ENCODE data around the gene SHE.

The SHE gene

GRCh38 chr1:154468535-154469250 lies 33.5 kb downstream of the SHE start:
- Histone ChIP-seq H3K4me1 (ENCODE audit: control insufficient read depth in 1 of 2, insufficient read depth in 2 of 2, low read length in 2 of 2) (peaks cover 5 to 13% of the 10 kb centered on the region in 2 donors), H3K9ac (ENCODE audit: low read depth in 1 of 2, low read length in 2 of 2) (no peak overlapping the region), H3K36me3 (ENCODE audit: control insufficient read depth in 1 of 2, insufficient read depth in 2 of 2, low read length in 2 of 2) (peaks cover 14% of the 10 kb centered on the region in 2 donors), H3K9me3 (ENCODE audit: control insufficient read depth in 1 of 2, low read length in 2 of 2) (no peaks in the 10 kb centered on the region), H3K27me3 (ENCODE audit: control insufficient read depth in 1 of 2, insufficient read depth in 2 of 2, low read length in 2 of 2) (no peaks in the 10 kb centered on the region), H3K27ac (ENCODE audit: low read depth, low read length) (no peak overlapping the region), H3K4me3 (ENCODE audit: low read depth in 1 of 2, low read length in 2 of 2) (no peak overlapping the region)

GRCh38 chr1:154467434-154468102 lies 34.6 kb downstream of the SHE start:
- Histone ChIP-seq H3K36me3 (ENCODE audit: control insufficient read depth in 1 of 2, insufficient read depth in 2 of 2, low read length in 2 of 2) (peaks cover 14% of the 10 kb centered on the region in 2 donors), H3K4me3 (ENCODE audit: low read depth in 1 of 2, low read length in 2 of 2) (no peak overlapping the region), H3K9me3 (ENCODE audit: control insufficient read depth in 1 of 2, low read length in 2 of 2) (no peaks in the 10 kb centered on the region), H3K9ac (ENCODE audit: low read depth in 1 of 2, low read length in 2 of 2) (no peak overlapping the region), H3K4me1 (ENCODE audit: control insufficient read depth in 1 of 2, insufficient read depth in 2 of 2, low read length in 2 of 2) (peaks cover 5 to 15% of the 10 kb centered on the region in 2 donors), H3K27me3 (ENCODE audit: control insufficient read depth in 1 of 2, insufficient read depth in 2 of 2, low read length in 2 of 2) (no peaks in the 10 kb centered on the region), H3K27ac (ENCODE audit: low read depth, low read length) (no peak overlapping the region)

GRCh38 chr1:154466921-154467417 lies 35.2 kb downstream of the SHE start:
- H3K9ac ChIP-seq (ENCODE audit: low read depth in 1 of 2, low read length in 2 of 2): no peak overlapping the region
- H3K36me3 ChIP-seq (ENCODE audit: control insufficient read depth in 1 of 2, insufficient read depth in 2 of 2, low read length in 2 of 2): peaks cover 14% of the 10 kb centered on the region in 2 donors
- no peaks in the 10 kb centered on the region for H3K27me3 ChIP-seq (ENCODE audit: control insufficient read depth in 1 of 2, insufficient read depth in 2 of 2, low read length in 2 of 2)
- H3K27ac ChIP-seq (ENCODE audit: low read depth, low read length): no peak overlapping the region
- H3K4me3 ChIP-seq (ENCODE audit: low read depth in 1 of 2, low read length in 2 of 2): no peak overlapping the region
- no peaks in the 10 kb centered on the region for H3K9me3 ChIP-seq (ENCODE audit: control insufficient read depth in 1 of 2, low read length in 2 of 2)
- H3K4me1 ChIP-seq (ENCODE audit: control insufficient read depth in 1 of 2, insufficient read depth in 2 of 2, low read length in 2 of 2): peaks cover 5 to 14% of the 10 kb centered on the region in 2 donors

GRCh38 chr1:154466206-154466605 lies 36.0 kb downstream of the SHE start:
- peaks cover 14% of the 10 kb centered on the region in 2 donors for H3K36me3 ChIP-seq (ENCODE audit: control insufficient read depth in 1 of 2, insufficient read depth in 2 of 2, low read length in 2 of 2)
- H3K4me1 ChIP-seq (ENCODE audit: control insufficient read depth in 1 of 2, insufficient read depth in 2 of 2, low read length in 2 of 2): peaks cover 9 to 14% of the 10 kb centered on the region in 2 donors
- H3K9ac ChIP-seq (ENCODE audit: low read depth in 1 of 2, low read length in 2 of 2): no peak overlapping the region
- no peaks in the 10 kb centered on the region for H3K27me3 ChIP-seq (ENCODE audit: control insufficient read depth in 1 of 2, insufficient read depth in 2 of 2, low read length in 2 of 2)
- no peak overlapping the region for H3K27ac ChIP-seq (ENCODE audit: low read depth, low read length)
- no peaks in the 10 kb centered on the region for H3K9me3 ChIP-seq (ENCODE audit: control insufficient read depth in 1 of 2, low read length in 2 of 2)
- no peak overlapping the region for H3K4me3 ChIP-seq (ENCODE audit: low read depth in 1 of 2, low read length in 2 of 2)

GRCh38 chr1:154465621-154466195 lies 36.5 kb downstream of the SHE start:
- Histone ChIP-seq H3K4me1 (ENCODE audit: control insufficient read depth in 1 of 2, insufficient read depth in 2 of 2, low read length in 2 of 2) (peaks cover 9 to 14% of the 10 kb centered on the region in 2 donors), H3K27me3 (ENCODE audit: control insufficient read depth in 1 of 2, insufficient read depth in 2 of 2, low read length in 2 of 2) (no peaks in the 10 kb centered on the region), H3K9ac (ENCODE audit: low read depth in 1 of 2, low read length in 2 of 2) (no peak overlapping the region), H3K9me3 (ENCODE audit: control insufficient read depth in 1 of 2, low read length in 2 of 2) (no peaks in the 10 kb centered on the region), H3K4me3 (ENCODE audit: low read depth in 1 of 2, low read length in 2 of 2) (no peak overlapping the region), H3K36me3 (ENCODE audit: control insufficient read depth in 1 of 2, insufficient read depth in 2 of 2, low read length in 2 of 2) (peaks cover 14% of the 10 kb centered on the region in 2 donors), H3K27ac (ENCODE audit: low read depth, low read length) (no peak overlapping the region)

GRCh38 chr1:154463512-154463990 lies 38.7 kb downstream of the SHE start:
- Histone ChIP-seq H3K4me3 (ENCODE audit: low read depth in 1 of 2, low read length in 2 of 2) (no peak overlapping the region), H3K4me1 (ENCODE audit: control insufficient read depth in 1 of 2, insufficient read depth in 2 of 2, low read length in 2 of 2) (peaks cover 9 to 14% of the 10 kb centered on the region in 2 donors), H3K9me3 (ENCODE audit: control insufficient read depth in 1 of 2, low read length in 2 of 2) (no peaks in the 10 kb centered on the region), H3K27me3 (ENCODE audit: control insufficient read depth in 1 of 2, insufficient read depth in 2 of 2, low read length in 2 of 2) (no peaks in the 10 kb centered on the region), H3K36me3 (ENCODE audit: control insufficient read depth in 1 of 2, insufficient read depth in 2 of 2, low read length in 2 of 2) (peaks cover 11 to 14% of the 10 kb centered on the region in 2 donors), H3K27ac (ENCODE audit: low read depth, low read length) (no peak overlapping the region), H3K9ac (ENCODE audit: low read depth in 1 of 2, low read length in 2 of 2) (no peak overlapping the region)

- peaks cover 11 to 21% of the 10 kb centered on the region in 2 donors for H3K36me3 ChIP-seq (ENCODE audit: control insufficient read depth in 1 of 2, insufficient read depth in 2 of 2, low read length in 2 of 2)
- H3K4me3 ChIP-seq (ENCODE audit: low read depth in 1 of 2, low read length in 2 of 2): no peak overlapping the region
- H3K27me3 ChIP-seq (ENCODE audit: control insufficient read depth in 1 of 2, insufficient read depth in 2 of 2, low read length in 2 of 2): no peaks in the 10 kb centered on the region
- peaks cover 3 to 14% of the 10 kb centered on the region in 2 donors for H3K4me1 ChIP-seq (ENCODE audit: control insufficient read depth in 1 of 2, insufficient read depth in 2 of 2, low read length in 2 of 2)
- H3K9ac ChIP-seq (ENCODE audit: low read depth in 1 of 2, low read length in 2 of 2): no peak overlapping the region
- H3K9me3 ChIP-seq (ENCODE audit: control insufficient read depth in 1 of 2, low read length in 2 of 2): no peaks in the 10 kb centered on the region
- no peak overlapping the region for H3K27ac ChIP-seq (ENCODE audit: low read depth, low read length)
These were observed 41.4 kb downstream of the SHE start for GRCh38 chr1:154460695-154461260.

- H3K36me3 ChIP-seq (ENCODE audit: control insufficient read depth in 1 of 2, insufficient read depth in 2 of 2, low read length in 2 of 2): peaks cover 12 to 18% of the 10 kb centered on the region in 2 donors
These were observed 43.1 kb downstream of the SHE start for GRCh38 chr1:154459080-154459479.

GRCh38 chr1:154456631-154457030 lies 45.6 kb downstream of the SHE start:
- Histone ChIP-seq H3K36me3 (ENCODE audit: control insufficient read depth in 1 of 2, insufficient read depth in 2 of 2, low read length in 2 of 2) (peaks cover 23 to 28% of the 10 kb centered on the region in 2 donors), H3K4me3 (ENCODE audit: low read depth in 1 of 2, low read length in 2 of 2) (no peak overlapping the region), H3K27ac (ENCODE audit: low read depth, low read length) (no peak overlapping the region), H3K9me3 (ENCODE audit: control insufficient read depth in 1 of 2, low read length in 2 of 2) (no peaks in the 10 kb centered on the region), H3K4me1 (ENCODE audit: control insufficient read depth in 1 of 2, insufficient read depth in 2 of 2, low read length in 2 of 2) (peaks cover 9 to 11% of the 10 kb centered on the region in 2 donors), H3K9ac (ENCODE audit: low read depth in 1 of 2, low read length in 2 of 2) (no peak overlapping the region), H3K27me3 (ENCODE audit: control insufficient read depth in 1 of 2, insufficient read depth in 2 of 2, low read length in 2 of 2) (no peaks in the 10 kb centered on the region)

More at GRCh38 chr1:154459080-154459479, 43.1 kb downstream of the SHE start:
- no peaks in the 10 kb centered on the region for H3K9me3 ChIP-seq (ENCODE audit: control insufficient read depth in 1 of 2, low read length in 2 of 2)
- H3K9ac ChIP-seq (ENCODE audit: low read depth in 1 of 2, low read length in 2 of 2): no peak overlapping the region
- no peak overlapping the region for H3K27ac ChIP-seq (ENCODE audit: low read depth, low read length)
- no peak overlapping the region for H3K4me3 ChIP-seq (ENCODE audit: low read depth in 1 of 2, low read length in 2 of 2)
- peaks cover 4 to 6% of the 10 kb centered on the region in 2 donors for H3K4me1 ChIP-seq (ENCODE audit: control insufficient read depth in 1 of 2, insufficient read depth in 2 of 2, low read length in 2 of 2)
- H3K27me3 ChIP-seq (ENCODE audit: control insufficient read depth in 1 of 2, insufficient read depth in 2 of 2, low read length in 2 of 2): no peaks in the 10 kb centered on the region

Data from duodenal mucosa (tissue), 2 donors.